ENCODE measurements around the gene RSU1. TPM values are rescaled to one million over a fixed set of nuclear protein-coding genes. Genes with fewer than 3 reads are reported as not detected.

Gene RSU1
- total RNA-seq, 2 experiments from 2014 or later = 56.7 to 59.5 TPM

DNA sequence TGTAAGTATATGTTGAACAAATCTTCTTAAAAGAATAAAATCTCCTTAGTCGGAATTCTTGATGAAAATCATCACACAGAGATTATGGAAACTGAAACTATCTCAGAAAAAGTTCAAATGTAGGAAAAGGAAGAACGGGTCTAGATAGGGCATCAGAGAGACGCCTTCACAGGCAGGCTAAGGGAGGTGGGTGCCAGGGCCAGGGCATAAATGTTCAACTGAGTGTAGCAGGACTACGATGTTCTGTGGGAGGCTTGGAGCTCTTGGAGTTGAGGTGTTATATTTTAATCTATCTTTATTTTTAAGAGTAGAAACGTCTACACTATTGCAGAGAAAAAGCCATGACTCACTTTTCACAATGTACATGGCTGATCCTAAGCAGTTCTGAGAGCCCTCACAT is 101.2 kb downstream of the RSU1 start:
- DNase-seq = no peak
- H3K4me3 Mint-ChIP-seq = no peak overlapping the region
- H3K27me3 Mint-ChIP-seq = no peaks in the 10 kb centered on the region
- peaks cover 11% of the 10 kb centered on the region for H3K4me1 Mint-ChIP-seq
- peaks cover 27% of the 10 kb centered on the region for H3K9me3 Mint-ChIP-seq
- no peak overlapping the region for H3K27ac Mint-ChIP-seq
- peaks cover 68% of the 10 kb centered on the region for H3K36me3 Mint-ChIP-seq

DNA sequence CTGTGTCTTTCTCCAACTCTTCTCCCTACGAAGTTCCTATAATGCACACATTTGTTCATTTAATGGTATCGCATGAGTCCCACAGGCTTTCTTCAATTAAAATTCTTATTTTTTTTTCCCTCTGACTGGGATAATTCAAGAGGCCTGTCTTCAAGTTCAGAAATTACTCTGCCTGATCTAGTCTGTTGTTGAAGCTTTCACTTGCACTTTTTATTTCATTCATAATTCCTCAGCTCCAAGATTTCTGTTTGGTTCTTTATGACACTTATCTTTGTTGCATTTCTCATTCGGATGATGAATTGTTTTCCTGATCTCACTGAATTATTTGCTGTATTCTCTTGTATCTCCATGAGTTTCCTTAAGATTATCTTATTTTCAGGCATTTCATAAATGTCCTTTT is 103.9 kb downstream of the RSU1 start:
- H3K27ac Mint-ChIP-seq = no peak overlapping the region
- peaks cover 55% of the 10 kb centered on the region for H3K36me3 Mint-ChIP-seq
- peaks cover 29% of the 10 kb centered on the region for H3K9me3 Mint-ChIP-seq
- H3K4me3 Mint-ChIP-seq = no peak overlapping the region
- no peak for DNase-seq
- peaks cover 11% of the 10 kb centered on the region for H3K4me1 Mint-ChIP-seq
- H3K27me3 Mint-ChIP-seq = no peaks in the 10 kb centered on the region

DNA sequence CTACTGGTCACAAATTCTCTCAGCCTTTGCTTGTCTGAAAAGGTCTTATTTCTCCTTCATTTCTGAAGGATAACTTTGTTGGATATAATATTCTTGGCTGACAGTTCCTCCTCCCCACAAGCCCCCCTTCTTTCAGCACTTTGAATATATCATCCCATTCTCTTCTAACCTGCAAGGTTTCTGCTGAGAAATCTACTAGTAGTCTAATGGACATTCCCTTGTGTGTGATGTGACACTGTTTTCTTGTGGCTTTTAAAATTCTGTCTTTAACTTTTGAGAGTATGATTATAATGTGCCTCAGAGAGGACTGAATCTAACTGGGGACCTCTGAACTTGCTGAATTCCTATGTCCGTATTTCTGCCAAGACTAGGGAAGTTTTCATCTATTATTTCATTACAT is 104.3 kb downstream of the RSU1 start:
- Mint-ChIP-seq H3K4me3 (no peak overlapping the region), H3K27me3 (no peaks in the 10 kb centered on the region), H3K36me3 (peaks cover 55% of the 10 kb centered on the region), H3K4me1 (peaks cover 11% of the 10 kb centered on the region), H3K9me3 (peaks cover 29% of the 10 kb centered on the region), H3K27ac (no peak overlapping the region)
- DNase-seq = no peak

DNA sequence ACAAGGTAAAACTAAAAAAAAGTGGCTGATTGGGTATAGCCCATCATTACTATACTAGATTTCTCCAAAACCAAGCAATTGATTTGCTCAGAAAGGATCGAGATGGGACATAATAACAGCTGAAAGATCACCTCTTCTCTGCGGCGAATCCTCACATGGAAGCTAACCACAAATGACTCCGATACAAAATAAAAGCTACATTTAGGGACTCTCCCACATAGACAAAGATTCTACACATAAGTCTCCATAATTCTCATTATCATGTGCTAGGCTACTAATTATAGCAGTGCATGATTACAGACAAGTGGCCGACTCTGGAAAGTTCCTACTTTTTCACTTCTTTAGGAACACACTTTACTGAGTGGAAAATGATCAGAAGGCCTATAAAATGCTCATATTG is 116.9 kb downstream of the RSU1 start:
- Mint-ChIP-seq H3K27ac (no peak overlapping the region), H3K4me3 (no peak overlapping the region), H3K4me1 (no peaks in the 10 kb centered on the region), H3K27me3 (no peaks in the 10 kb centered on the region), H3K36me3 (peaks cover 6% of the 10 kb centered on the region), H3K9me3 (peaks cover 3% of the 10 kb centered on the region)
- DNase-seq = no peak

DNA sequence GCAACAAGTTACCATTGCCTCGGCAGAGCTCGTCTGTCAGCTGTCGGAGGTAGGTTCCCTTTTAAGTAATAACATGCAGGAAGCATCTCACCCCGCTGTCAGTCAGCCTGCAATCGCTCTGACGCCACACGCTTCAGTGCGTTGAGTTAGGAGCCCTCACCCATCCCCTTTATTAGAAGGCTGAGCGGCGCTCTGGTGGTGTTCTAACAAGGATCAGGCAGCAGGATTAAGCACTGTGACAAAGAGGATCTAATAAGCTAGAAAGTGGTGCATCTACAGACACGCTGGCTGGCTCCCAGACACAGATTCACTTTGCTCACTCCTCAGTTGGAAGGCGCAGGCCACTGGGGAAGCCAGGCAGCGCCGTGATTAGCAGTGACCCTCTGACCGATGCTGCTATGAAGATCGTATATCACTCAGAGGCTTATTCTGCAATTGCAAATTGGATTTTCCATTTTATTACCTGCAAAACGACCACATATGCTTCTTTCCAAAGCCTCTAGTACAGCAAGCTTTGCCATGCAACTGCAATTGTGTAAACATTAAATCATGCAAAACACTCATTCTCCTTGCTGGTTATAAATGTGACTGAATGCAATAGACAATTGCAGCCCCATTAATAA is 117.7 kb downstream of the RSU1 start:
- no peaks in the 10 kb centered on the region for H3K4me1 Mint-ChIP-seq
- peaks cover 3% of the 10 kb centered on the region for H3K9me3 Mint-ChIP-seq
- no peak overlapping the region for H3K27ac Mint-ChIP-seq
- peaks cover 6% of the 10 kb centered on the region for H3K36me3 Mint-ChIP-seq
- DNase-seq = no peak
- H3K27me3 Mint-ChIP-seq = no peaks in the 10 kb centered on the region
- H3K4me3 Mint-ChIP-seq = no peak overlapping the region

DNA sequence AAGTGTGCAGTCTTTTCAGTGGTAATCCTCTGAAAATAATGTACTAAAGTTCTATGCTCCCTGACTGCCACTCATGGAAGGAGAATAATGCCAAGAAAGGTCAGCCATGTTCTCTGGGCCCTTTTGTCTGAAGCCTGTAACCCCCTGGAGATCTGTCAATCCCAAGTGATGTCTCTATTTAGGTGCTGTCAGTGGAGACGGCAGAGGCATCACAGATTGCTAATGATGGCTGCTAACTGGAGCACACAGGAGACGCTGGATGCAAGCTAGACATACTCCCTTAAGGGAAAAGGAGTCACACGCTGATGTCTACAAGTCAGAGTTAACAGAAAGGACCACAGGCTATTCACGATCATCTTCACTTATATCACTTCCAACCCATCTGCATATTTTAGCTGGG is 118.8 kb downstream of the RSU1 start:
- DNase-seq = no peak
- Mint-ChIP-seq H3K27me3 (no peaks in the 10 kb centered on the region), H3K36me3 (peaks cover 9% of the 10 kb centered on the region), H3K4me3 (no peak overlapping the region), H3K27ac (no peak overlapping the region), H3K4me1 (no peaks in the 10 kb centered on the region), H3K9me3 (peaks cover 3% of the 10 kb centered on the region)

DNA sequence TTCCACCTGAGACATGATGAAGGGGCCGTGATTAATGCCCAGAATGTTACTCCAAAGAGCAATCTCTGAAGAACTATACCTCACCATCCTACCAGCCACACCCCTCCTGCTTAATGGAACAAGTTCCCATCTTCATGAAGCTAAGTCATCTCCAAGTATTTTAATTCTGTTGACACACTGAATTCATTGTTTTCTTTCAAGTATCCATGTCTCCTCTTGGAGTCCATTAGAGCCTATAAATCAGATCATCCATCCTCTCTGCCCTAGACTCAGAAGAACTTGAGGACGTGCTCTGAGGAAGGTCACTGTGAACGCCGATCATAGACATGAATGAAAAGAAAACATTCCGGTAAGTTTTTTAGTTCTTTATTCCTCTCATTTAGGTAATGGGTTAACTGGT is 126.8 kb downstream of the RSU1 start:
- Mint-ChIP-seq H3K27ac (no peak overlapping the region), H3K36me3 (peaks cover 28% of the 10 kb centered on the region), H3K4me3 (no peak overlapping the region)

DNA sequence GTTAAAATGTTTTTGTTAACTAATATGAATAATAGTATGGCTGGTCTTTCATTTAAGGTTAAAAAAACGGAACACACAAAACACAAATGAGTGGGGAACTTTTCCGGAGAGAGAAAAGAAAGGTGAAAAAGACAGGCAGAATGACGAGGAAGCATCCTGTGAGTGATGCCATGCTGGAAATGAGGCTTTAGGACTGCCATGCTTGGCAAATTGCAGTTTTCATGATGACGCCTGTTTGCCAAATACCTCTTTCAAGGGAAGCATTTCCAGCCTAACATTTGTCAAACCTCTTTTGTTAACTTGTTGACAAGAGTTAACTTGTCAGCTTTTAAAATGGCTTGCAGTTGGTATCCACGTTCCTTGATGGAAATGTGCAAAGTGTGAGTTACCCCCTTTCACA is 127.5 kb downstream of the RSU1 start:
- DNase-seq = no peak
- Mint-ChIP-seq H3K9me3 (no peaks in the 10 kb centered on the region), H3K4me1 (peaks cover 2% of the 10 kb centered on the region), H3K4me3 (no peak overlapping the region), H3K27ac (no peak overlapping the region), H3K36me3 (peaks cover 28% of the 10 kb centered on the region), H3K27me3 (no peaks in the 10 kb centered on the region)

More for the DNA sequence above, 126.8 kb downstream of the RSU1 start:
- Mint-ChIP-seq H3K4me1 (peaks cover 2% of the 10 kb centered on the region), H3K9me3 (no peaks in the 10 kb centered on the region), H3K27me3 (no peaks in the 10 kb centered on the region)
- DNase-seq = no peak

DNA sequence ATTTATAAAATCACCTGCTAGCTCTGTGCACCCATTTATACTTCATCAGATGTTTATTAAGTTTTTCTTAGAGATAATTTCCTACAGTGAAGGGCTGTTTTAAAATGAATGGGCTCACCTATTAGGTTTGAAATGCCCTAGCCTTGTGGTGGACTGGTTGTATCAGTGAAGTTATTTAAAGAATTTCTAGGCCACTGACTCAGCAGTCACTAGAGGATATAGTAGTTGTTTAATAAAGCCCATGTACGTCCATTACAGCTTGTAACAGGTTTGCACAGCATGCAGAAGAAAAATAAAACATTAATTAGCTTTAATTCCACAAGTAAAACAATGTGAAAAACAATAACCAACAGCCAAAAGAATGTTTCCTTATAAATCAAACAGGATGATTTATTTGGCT is 128.0 kb downstream of the RSU1 start:
- no peaks in the 10 kb centered on the region for H3K9me3 Mint-ChIP-seq
- H3K4me3 Mint-ChIP-seq = no peak overlapping the region
- peaks cover 2% of the 10 kb centered on the region for H3K4me1 Mint-ChIP-seq
- H3K36me3 Mint-ChIP-seq = peaks cover 28% of the 10 kb centered on the region
- DNase-seq = no peak
- H3K27me3 Mint-ChIP-seq = no peaks in the 10 kb centered on the region
- H3K27ac Mint-ChIP-seq = no peak overlapping the region

DNA sequence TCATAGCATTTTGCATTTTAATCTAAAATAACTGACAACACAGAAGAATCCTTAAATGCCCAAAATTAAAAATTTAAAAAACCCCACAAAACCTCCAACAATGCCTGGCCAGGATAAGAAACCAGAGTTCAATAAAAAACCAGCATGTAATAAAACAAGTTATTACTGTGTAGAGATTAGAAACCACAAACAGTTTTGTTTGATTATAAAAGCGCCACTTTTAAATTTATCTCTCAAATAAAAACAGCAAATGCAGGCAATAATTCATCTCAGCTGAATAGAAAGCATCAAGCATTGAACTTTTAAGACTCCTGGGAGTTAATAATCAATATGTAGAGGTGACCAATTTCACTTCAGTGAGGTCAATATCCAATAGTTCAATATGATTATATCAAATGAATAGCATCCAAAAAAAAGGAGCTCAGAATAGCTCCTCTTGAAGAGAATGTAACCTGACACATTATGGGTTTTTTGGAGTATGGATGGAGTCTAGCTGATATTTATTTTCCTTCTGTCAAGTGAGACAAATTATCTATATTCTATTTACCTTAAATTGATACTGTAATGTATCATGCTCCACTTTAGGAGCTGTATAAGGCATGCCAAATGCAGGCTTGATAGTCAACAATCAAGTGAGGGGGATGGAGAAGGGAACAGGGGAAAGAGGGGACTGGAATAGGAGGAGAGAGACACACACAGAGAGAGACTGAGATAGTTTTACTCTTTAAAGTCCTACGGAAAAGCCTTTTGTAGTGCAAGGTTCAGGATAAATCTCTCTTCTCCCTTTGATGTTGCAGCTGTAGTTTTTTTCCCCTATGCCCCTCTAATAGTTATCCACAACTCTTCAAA is 130.9 kb downstream of the RSU1 start:
- H3K27me3 Mint-ChIP-seq = no peaks in the 10 kb centered on the region
- no peak overlapping the region for H3K4me3 Mint-ChIP-seq
- H3K4me1 Mint-ChIP-seq = peaks cover 2% of the 10 kb centered on the region
- peaks cover 38% of the 10 kb centered on the region for H3K36me3 Mint-ChIP-seq
- no peak overlapping the region for H3K27ac Mint-ChIP-seq
- H3K9me3 Mint-ChIP-seq = no peaks in the 10 kb centered on the region
- no peak for DNase-seq

DNA sequence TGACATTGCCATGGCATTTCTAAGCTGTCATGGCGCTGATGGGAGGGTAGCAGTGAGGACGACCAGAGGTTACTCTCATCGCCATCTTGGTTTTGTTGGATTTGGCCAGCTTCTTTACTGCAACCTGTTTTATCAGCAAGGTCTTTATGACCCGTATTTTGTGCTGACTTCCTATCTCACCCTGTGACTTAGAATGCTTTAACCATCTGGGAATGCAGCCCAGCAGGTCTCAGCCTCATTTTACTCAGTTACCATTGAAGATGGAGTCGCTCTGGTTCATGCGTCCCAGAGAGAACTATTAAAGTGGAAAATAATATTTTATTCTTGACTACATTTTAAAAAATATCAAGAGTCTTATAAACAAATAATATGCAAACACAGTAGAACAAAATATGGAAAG is 131.7 kb downstream of the RSU1 start:
- Mint-ChIP-seq H3K9me3 (no peaks in the 10 kb centered on the region), H3K27ac (no peak overlapping the region), H3K4me1 (peaks cover 2% of the 10 kb centered on the region), H3K27me3 (no peaks in the 10 kb centered on the region), H3K36me3 (peaks cover 39% of the 10 kb centered on the region), H3K4me3 (no peak overlapping the region)
- DNase-seq = no peak

DNA sequence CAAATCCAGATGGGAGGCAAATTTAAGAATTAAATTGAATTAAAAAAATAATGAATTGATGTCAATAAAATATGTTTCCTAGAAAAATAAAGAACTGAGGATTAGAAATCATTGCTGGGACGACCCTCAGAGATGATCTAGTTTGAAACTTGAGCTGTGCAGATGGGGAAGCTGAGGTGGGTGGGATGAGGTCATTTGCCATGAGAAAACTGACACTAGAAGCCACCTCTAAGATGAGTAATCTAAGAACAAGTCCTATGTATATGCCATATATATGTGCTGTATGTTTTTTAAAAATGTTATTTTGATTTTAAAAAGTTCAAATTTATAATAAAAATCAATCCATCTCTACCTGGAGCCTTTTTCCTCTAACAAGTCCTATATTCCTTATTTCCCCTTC is 135.7 kb downstream of the RSU1 start:
- no peak for DNase-seq
- H3K4me3 Mint-ChIP-seq = no peak overlapping the region
- peaks cover 55% of the 10 kb centered on the region for H3K36me3 Mint-ChIP-seq
- peaks cover 6% of the 10 kb centered on the region for H3K9me3 Mint-ChIP-seq
- H3K27ac Mint-ChIP-seq = no peak overlapping the region
- peaks cover 2% of the 10 kb centered on the region for H3K4me1 Mint-ChIP-seq
- no peaks in the 10 kb centered on the region for H3K27me3 Mint-ChIP-seq

DNA sequence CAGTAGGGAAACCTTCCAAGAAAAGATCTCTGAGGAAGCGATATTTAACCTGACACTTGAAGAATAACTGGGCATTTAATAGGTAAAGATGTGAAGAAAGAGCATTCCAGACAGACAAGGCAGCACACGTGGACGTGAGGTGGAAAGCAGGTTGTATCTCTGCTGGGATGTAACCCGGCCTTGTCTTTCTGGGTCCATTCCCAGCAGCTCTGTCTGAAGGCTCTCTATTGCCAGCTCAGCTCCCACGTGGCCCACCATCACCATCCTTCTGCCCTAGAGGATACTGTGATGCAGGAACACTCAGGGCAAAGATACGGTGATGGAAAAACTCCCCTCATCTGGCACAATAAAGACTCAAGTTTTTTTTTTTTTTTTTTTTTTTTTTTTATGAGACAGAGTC is 137.7 kb downstream of the RSU1 start:
- Mint-ChIP-seq H3K4me1 (peaks cover 2% of the 10 kb centered on the region), H3K9me3 (peaks cover 6% of the 10 kb centered on the region), H3K36me3 (peaks cover 68% of the 10 kb centered on the region), H3K4me3 (no peak overlapping the region), H3K27me3 (no peaks in the 10 kb centered on the region), H3K27ac (no peak overlapping the region)
- DNase-seq = no peak

DNA sequence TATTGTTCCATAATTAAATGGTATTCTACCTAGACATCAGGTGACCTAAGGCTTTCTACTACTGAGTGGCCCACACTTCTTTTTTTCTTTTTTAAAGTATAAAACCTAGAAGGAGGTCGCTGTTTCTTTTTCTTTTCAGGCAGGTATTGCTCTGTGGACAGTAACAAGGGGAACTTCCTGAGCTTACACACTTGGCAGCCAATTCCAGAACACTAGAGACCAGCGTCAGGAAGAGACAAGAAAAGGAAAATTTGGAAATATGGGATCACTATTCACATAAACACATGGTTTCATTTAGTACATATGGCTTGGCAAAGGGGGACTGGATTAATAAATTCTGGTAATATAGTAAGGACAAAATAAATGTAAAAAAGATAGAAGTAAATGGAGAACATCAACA is 141.9 kb downstream of the RSU1 start:
- peaks cover 8% of the 10 kb centered on the region for H3K9me3 Mint-ChIP-seq
- no peak overlapping the region for H3K4me3 Mint-ChIP-seq
- peaks cover 46% of the 10 kb centered on the region for H3K36me3 Mint-ChIP-seq

DNA sequence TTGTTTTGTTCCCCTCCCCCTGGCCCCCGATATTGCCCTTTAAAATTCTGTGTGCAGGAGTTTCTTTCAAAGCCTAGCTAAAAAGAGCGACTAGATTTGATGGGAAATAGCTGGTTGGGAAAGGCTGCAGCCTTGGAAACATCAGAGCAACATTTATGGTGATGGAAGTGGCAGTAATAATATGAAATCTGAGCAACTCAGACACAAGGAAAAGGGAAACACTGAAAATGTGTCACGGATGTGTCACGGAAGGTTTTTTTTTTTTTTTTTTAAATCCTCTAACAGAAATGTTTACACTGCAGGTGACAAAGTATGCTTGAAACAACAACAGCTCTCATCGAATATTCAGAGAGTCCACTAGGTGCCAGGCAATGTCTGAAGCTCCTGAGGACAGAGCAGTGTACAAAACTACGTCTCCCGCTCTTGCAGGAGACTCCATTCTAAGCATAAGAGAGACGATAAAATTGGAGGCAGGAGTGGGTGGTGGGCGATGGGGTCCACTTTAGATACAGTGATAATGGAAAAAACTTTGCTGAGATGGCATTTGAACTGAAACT is 143.0 kb downstream of the RSU1 start:
- no peak for DNase-seq
- H3K4me1 Mint-ChIP-seq = no peaks in the 10 kb centered on the region
- no peak overlapping the region for H3K4me3 Mint-ChIP-seq
- H3K27me3 Mint-ChIP-seq = no peaks in the 10 kb centered on the region
- no peak overlapping the region for H3K27ac Mint-ChIP-seq
- H3K36me3 Mint-ChIP-seq = peaks cover 50% of the 10 kb centered on the region
- H3K9me3 Mint-ChIP-seq = peaks cover 8% of the 10 kb centered on the region

More for the DNA sequence above, 141.9 kb downstream of the RSU1 start:
- DNase-seq = no peak
- Mint-ChIP-seq H3K27ac (no peak overlapping the region), H3K27me3 (no peaks in the 10 kb centered on the region), H3K4me1 (no peaks in the 10 kb centered on the region)

DNA sequence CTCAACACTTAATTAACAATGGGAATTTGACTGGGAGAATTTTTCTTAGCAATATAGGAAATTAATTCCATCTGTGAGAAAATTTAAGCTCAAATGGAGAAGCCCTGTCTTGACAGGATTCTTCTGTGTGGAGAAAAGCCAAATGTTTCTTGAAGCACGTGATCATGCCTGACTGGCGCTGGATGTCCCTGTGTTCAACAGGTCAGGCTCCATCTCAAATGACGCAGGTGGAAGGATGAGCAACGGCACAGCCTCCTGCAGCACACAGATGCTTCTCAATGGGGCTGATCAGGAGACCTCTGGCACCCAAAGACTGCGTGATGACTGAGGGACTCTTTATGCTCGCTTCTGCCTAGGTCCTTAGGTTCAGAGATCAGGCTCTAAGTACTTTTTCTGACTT is 143.8 kb downstream of the RSU1 start:
- peaks cover 47% of the 10 kb centered on the region for H3K36me3 Mint-ChIP-seq
- H3K9me3 Mint-ChIP-seq = peaks cover 8% of the 10 kb centered on the region
- no peak overlapping the region for H3K4me3 Mint-ChIP-seq
- peaks cover 5% of the 10 kb centered on the region for H3K4me1 Mint-ChIP-seq
- no peak overlapping the region for H3K27ac Mint-ChIP-seq
- no peak for DNase-seq
- no peaks in the 10 kb centered on the region for H3K27me3 Mint-ChIP-seq

All from activated naive CD8-positive, alpha-beta T cell treated with anti-CD3 and anti-CD28 coated beads for 36 hours (primary cell).